Measurements from ENCODE around the gene YY1.

- TF ChIP-seq CTCF (IDR thresholded peaks at IDR 0.05; ENCODE audit: insufficient read depth, low read depth, low read length) = no peak
- no peak for TF ChIP-seq EZH2 (IDR thresholded peaks at IDR 0.05; ENCODE audit: insufficient read depth, low read length)
These were observed 13.8 kb upstream of the YY1 start for GRCh38 chr14:100225169-100225568.

Data from astrocyte (in vitro differentiated cells and primary cell).